ENCODE measurements around the gene SKIL. TPM values are rescaled to one million over a fixed set of nuclear protein-coding genes. Genes with fewer than 3 reads are reported as not detected.

SKIL gene, protein sequence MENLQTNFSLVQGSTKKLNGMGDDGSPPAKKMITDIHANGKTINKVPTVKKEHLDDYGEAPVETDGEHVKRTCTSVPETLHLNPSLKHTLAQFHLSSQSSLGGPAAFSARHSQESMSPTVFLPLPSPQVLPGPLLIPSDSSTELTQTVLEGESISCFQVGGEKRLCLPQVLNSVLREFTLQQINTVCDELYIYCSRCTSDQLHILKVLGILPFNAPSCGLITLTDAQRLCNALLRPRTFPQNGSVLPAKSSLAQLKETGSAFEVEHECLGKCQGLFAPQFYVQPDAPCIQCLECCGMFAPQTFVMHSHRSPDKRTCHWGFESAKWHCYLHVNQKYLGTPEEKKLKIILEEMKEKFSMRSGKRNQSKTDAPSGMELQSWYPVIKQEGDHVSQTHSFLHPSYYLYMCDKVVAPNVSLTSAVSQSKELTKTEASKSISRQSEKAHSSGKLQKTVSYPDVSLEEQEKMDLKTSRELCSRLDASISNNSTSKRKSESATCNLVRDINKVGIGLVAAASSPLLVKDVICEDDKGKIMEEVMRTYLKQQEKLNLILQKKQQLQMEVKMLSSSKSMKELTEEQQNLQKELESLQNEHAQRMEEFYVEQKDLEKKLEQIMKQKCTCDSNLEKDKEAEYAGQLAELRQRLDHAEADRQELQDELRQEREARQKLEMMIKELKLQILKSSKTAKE
- 10 to 100 TPM; 15.0 to 26.1 (median 24.8) TPM for total RNA-seq

DNA sequence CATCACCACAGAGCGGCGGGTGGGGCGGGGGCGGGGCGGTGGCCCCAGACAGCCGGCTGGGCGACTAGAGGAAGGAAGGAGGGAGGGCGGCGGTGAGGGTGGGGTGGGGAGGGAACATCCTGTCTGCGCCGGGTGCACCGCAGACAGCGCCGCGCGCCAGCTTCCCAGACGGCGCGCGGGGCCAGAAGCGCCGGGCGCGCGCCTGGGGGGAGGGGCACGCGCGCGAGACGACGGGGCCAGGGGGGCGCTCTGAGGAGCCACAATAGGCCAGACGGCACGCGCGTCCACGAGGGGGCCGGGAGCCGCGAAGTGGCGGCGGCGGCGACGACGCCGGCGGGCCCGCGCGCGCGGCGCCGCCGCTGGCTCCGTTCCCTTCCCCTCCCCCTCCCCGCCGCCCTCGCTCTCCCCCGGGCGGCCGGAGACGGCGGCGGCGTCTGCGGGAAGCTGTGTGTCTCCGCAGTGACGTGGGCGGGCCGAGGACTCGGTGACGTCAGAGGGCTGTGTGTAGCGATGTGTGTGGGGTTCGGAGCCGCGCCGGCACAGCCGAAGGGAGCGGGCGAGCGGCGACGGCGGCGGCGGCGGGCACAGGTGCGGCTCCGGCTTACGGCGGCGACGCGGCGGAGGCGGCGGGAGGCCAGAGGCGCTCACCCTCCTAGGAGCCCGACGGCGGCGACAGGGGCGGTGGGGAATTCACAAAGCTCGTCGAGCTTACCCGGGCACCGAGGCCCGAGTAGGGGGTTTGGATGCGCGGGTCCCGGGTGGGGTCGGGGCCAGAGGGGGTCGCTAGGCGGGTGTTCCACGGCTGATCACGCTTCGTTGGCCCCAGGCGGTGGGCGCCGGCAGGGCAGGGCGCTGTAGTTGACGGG is at the start of gene SKIL:
TSS of gene SKIL (plus strand) at position 540 of the 866 bp plus-strand sequence. CDS start 2,617 bp downstream, outside the sequence.
- WGBS, 2 donors, result 0% methylated on average over 7 of the region's 124 CpGs; no CpG with 5 or more reads in 1 of the 2 donors

DNA sequence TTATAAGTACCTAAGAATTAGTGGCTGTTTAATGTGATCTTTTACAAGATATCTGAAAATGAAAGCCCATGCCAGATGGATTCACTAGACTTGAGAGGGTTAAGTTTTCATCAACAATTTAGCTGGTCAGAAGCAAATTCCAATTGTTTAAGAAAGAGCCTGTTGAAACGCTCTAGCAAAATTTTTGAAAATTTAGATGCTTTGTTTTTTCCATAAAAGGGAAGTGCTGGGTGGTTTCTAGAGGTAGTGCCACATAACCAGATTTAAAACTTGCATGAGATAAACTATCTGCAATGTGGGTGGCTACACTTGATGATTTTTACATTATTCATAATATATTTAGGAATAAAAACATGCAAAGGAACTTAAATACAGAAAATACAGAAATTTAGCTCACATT is 48.5 kb upstream of the SKIL start:
- WGBS, 2 donors, result 40 to 78% methylated on average over 1 of the region's 1 CpG
- H3K36me3 ChIP-seq, result peaks cover 0 to 6% (median 0%) of the 10 kb centered on the region in 3 donors
- intact Hi-C loops (cut with DNase I), result no loop called here
- TF ChIP-seq POLR2A (IDR thresholded peaks at IDR 0.05), result no peak
- TF ChIP-seq, protein P1, sequence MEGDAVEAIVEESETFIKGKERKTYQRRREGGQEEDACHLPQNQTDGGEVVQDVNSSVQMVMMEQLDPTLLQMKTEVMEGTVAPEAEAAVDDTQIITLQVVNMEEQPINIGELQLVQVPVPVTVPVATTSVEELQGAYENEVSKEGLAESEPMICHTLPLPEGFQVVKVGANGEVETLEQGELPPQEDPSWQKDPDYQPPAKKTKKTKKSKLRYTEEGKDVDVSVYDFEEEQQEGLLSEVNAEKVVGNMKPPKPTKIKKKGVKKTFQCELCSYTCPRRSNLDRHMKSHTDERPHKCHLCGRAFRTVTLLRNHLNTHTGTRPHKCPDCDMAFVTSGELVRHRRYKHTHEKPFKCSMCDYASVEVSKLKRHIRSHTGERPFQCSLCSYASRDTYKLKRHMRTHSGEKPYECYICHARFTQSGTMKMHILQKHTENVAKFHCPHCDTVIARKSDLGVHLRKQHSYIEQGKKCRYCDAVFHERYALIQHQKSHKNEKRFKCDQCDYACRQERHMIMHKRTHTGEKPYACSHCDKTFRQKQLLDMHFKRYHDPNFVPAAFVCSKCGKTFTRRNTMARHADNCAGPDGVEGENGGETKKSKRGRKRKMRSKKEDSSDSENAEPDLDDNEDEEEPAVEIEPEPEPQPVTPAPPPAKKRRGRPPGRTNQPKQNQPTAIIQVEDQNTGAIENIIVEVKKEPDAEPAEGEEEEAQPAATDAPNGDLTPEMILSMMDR (IDR thresholded peaks at IDR 0.05), result no peak
- no peak overlapping the region for H3K4me3 ChIP-seq
- H3K4me1 ChIP-seq, result peaks cover 0 to 3% (median 3%) of the 10 kb centered on the region in 3 donors
- H3K27ac ChIP-seq, result no peak overlapping the region
- H3K27me3 ChIP-seq, result no peaks in the 10 kb centered on the region
- DNase-seq, result no peak
- H3K9me3 ChIP-seq, result no peaks in the 10 kb centered on the region

More for the DNA sequence above, at the start of gene SKIL:
- Histone ChIP-seq H3K4me3 (peak within 1 kb of the TSS; percentile 88 to 100 (median 95)), H3K36me3 (peaks cover 0 to 25% (median 4%) of the 10 kb centered on the region in 3 donors), H3K4me1 (peaks cover 9 to 61% (median 11%) of the 10 kb centered on the region in 3 donors), H3K27ac (peak within 1 kb of the TSS; percentile 97 to 100 (median 99)), H3K27me3 (no peaks in the 10 kb centered on the region), H3K9me3 (no peaks in the 10 kb centered on the region)
- intact Hi-C loops (cut with DNase I), result no loop called here
- TF ChIP-seq POLR2A (IDR thresholded peaks at IDR 0.05), result peak in 3 of 4 donors; percentile 71 to 91 (median 90)
- TF ChIP-seq, protein P1 (IDR thresholded peaks at IDR 0.05), result peak in 3 of 6 experiments; percentile 20 to 41 (median 32)
- DNase-seq, result peak; percentile 92

DNA sequence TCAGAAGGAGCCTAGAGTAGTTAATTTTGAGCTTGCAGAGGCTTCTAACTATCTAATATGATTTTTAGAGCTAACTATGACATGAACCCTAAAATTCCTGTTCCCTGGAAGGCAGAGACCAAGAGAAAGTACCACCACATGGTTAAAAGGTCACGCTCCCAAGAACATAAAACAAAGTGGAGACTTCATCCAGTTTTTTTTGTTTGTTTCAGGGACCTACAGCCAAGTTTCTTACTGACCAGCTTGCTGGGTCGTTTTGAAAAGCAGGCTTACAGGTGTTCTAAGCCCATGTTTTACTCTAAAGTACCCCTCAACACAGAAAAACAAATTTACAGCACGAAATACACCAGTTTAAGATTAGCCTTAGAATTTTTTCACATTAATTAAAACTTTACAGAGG is 39.6 kb upstream of the SKIL start:
- Histone ChIP-seq H3K27ac (no peak overlapping the region), H3K4me1 (no peaks in the 10 kb centered on the region), H3K4me3 (no peak overlapping the region), H3K27me3 (no peaks in the 10 kb centered on the region), H3K36me3 (no peaks in the 10 kb centered on the region), H3K9me3 (no peaks in the 10 kb centered on the region)
- 63 to 70% methylated on average over 3 of the region's 3 CpGs for WGBS, 2 donors
- intact Hi-C loops (cut with DNase I), result loop anchor here (10.0 kb wide), 1 partner anchor 87 kb away; no protein-coding TSS in a partner anchor
- no peak for DNase-seq
- no peak for TF ChIP-seq POLR2A (IDR thresholded peaks at IDR 0.05)
- TF ChIP-seq, protein P1 (IDR thresholded peaks at IDR 0.05), result no peak

DNA sequence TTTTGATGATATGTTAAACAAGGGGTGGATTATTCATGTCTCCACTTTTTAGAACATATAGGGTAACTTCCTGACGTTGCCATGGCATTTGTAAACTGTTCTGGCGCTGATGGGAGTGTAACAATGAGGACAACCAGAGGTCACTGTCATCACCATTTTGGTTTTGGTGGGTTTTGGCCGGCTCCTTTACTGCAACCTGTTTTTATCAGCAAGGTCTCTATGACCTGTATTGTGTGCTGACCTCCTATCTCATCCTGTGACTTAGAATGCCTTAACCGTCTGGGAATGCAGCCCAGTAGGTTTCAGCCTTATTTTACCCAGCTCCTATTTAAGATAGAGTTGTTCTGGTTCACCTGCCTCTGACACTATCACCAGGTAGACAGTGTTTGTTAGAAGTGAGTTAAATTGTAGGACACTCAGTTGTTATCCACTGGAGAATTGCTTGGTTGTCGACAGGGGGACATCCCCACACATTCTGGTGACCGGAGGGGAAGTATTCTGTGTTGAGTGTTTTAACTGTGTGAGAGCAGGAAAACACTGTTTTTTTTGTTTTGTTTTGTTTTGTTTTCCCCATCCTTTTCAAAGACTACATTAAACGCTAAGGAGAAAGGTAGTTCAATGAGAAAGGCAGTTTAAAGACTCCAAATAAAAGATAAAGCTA is 36.9 kb upstream of the SKIL start:
- Histone ChIP-seq H3K4me3 (no peak overlapping the region), H3K27ac (no peak overlapping the region), H3K36me3 (no peaks in the 10 kb centered on the region), H3K9me3 (no peaks in the 10 kb centered on the region), H3K27me3 (no peaks in the 10 kb centered on the region), H3K4me1 (no peaks in the 10 kb centered on the region)
- DNase-seq, result no peak
- TF ChIP-seq, protein P1 (IDR thresholded peaks at IDR 0.05), result no peak
- TF ChIP-seq POLR2A (IDR thresholded peaks at IDR 0.05), result no peak
- 65 to 72% methylated on average over 6 to 7 of the region's 7 CpGs for WGBS, 2 donors
- intact Hi-C loops (cut with DNase I), result no loop called here
